Esophagus mucosa (tissue), 1 donor: ENCODE measurements around the gene REC8. TPM values are rescaled to one million over a fixed set of nuclear protein-coding genes. Genes with fewer than 3 reads are reported as not detected.

Experiments
- total RNA-seq: library from RNA; stranded (reverse); gene quantifications from one replicate; pipeline ENCODE4 v1.2.4, GENCODE V29; 2023
- donor health status: DM: yes; HTN: yes; CAD: no.

The REC8 gene
- total RNA-seq, 1 donor from 2014 or later: 5.4 TPM

Other genes starting within 250 kb of the REC8 start
- 22.2 TPM for gene DHRS4, start 218.3 kb upstream of the REC8 start, total RNA-seq
- 28.8 TPM for gene DHRS4L2, start 183.2 kb upstream of the REC8 start, total RNA-seq
- 0.48 TPM for gene CARMIL3, start 120.1 kb upstream of the REC8 start, total RNA-seq
- gene CPNE6, start 100.5 kb upstream of the REC8 start, total RNA-seq: not detected
- 44.4 TPM for gene PCK2, start 77.8 kb upstream of the REC8 start, total RNA-seq
- gene DCAF11, start 57.3 kb upstream of the REC8 start, total RNA-seq: 48.2 TPM
- 1.1 TPM for gene NRL, start 57.1 kb upstream of the REC8 start, total RNA-seq
- 0.60 TPM for gene FITM1, start 41.4 kb upstream of the REC8 start, total RNA-seq
- 123 TPM for gene PSME1, start 35.9 kb upstream of the REC8 start, total RNA-seq
- gene EMC9, start 30.5 kb upstream of the REC8 start, total RNA-seq: 19.1 TPM
- gene PSME2, start 25.5 kb upstream of the REC8 start, total RNA-seq: 116 TPM
- 39.7 TPM for gene RNF31, start 24.6 kb upstream of the REC8 start, total RNA-seq
- gene IRF9, start 10.8 kb upstream of the REC8 start, total RNA-seq: 44.2 TPM
- gene IPO4, start 16.7 kb downstream of the REC8 start, total RNA-seq: 44.6 TPM
- 30.3 TPM for gene TM9SF1, start 23.4 kb downstream of the REC8 start, total RNA-seq
- not detected for gene TSSK4, start 33.6 kb downstream of the REC8 start, total RNA-seq
- gene CHMP4A, start 41.4 kb downstream of the REC8 start, total RNA-seq: 49.0 TPM
- 9.5 TPM for gene MDP1, start 44.0 kb downstream of the REC8 start, total RNA-seq
- 131 TPM for gene NEDD8, start 60.3 kb downstream of the REC8 start, total RNA-seq
- gene GMPR2, start 60.8 kb downstream of the REC8 start, total RNA-seq: 38.9 TPM
- 97.0 TPM for gene TINF2, start 70.5 kb downstream of the REC8 start, total RNA-seq
- 1,652 TPM for gene TGM1, start 91.1 kb downstream of the REC8 start, total RNA-seq
- 91.5 TPM for gene RABGGTA, start 99.5 kb downstream of the REC8 start, total RNA-seq
- 110 TPM for gene DHRS1, start 127.7 kb downstream of the REC8 start, total RNA-seq
- 20.5 TPM for gene NOP9, start 127.8 kb downstream of the REC8 start, total RNA-seq
- 27.4 TPM for gene CIDEB, start 135.9 kb downstream of the REC8 start, total RNA-seq
- 82.9 TPM for gene LTB4R2, start 138.1 kb downstream of the REC8 start, total RNA-seq
- 94.9 TPM for gene LTB4R, start 139.4 kb downstream of the REC8 start, total RNA-seq
- gene ADCY4, start 163.0 kb downstream of the REC8 start, total RNA-seq: 4.5 TPM
- 10.5 TPM for gene RIPK3, start 167.9 kb downstream of the REC8 start, total RNA-seq
- gene NFATC4, start 196.1 kb downstream of the REC8 start, total RNA-seq: 3.4 TPM
- gene NYNRIN, start 226.9 kb downstream of the REC8 start, total RNA-seq: 6.1 TPM